ENCODE data around the gene RTP4. TPM values are rescaled to one million over a fixed set of nuclear protein-coding genes. Genes with fewer than 3 reads are reported as not detected.

Gene RTP4
- total RNA-seq, 4 donors from 2014 or later, result 1.1 to 7.4 (median 2.2) TPM

- DNase-seq (ENCODE audit: low spot score) (no peak), ATAC-seq (ENCODE audit: low FRiP score) (no peak)
- TF ChIP-seq, protein P1, sequence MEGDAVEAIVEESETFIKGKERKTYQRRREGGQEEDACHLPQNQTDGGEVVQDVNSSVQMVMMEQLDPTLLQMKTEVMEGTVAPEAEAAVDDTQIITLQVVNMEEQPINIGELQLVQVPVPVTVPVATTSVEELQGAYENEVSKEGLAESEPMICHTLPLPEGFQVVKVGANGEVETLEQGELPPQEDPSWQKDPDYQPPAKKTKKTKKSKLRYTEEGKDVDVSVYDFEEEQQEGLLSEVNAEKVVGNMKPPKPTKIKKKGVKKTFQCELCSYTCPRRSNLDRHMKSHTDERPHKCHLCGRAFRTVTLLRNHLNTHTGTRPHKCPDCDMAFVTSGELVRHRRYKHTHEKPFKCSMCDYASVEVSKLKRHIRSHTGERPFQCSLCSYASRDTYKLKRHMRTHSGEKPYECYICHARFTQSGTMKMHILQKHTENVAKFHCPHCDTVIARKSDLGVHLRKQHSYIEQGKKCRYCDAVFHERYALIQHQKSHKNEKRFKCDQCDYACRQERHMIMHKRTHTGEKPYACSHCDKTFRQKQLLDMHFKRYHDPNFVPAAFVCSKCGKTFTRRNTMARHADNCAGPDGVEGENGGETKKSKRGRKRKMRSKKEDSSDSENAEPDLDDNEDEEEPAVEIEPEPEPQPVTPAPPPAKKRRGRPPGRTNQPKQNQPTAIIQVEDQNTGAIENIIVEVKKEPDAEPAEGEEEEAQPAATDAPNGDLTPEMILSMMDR (IDR thresholded peaks at IDR 0.05), result no peak
These were observed 42.6 kb upstream of the RTP4 start for GRCh38 chr3:187325632-187326031.

DNA sequence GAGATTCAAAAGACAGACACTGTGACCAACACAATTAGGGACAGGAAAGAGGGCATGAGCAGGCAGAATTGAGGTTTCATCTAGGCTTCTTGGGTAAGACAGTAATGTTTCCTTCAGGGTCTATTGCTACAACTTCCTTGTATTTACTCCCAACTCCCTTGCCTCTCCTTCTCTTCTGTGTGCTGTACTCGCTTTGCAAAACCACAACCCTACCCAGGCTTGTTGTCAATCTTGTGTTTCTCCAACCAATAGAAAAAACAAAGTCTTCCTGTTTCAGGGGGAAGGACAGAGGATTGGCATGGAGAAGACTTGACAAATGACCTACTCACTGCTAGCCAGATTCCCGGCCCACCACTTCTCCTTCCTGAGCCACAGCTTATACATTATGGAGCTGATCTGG lies 40.3 kb upstream of the RTP4 start:
- TF ChIP-seq, protein P1 (IDR thresholded peaks at IDR 0.05), result no peak
- ATAC-seq (ENCODE audit: low FRiP score), result no peak
- no peak for DNase-seq (ENCODE audit: low spot score)

GRCh38 chr3:187328691-187329090 lies 39.5 kb upstream of the RTP4 start:
- ATAC-seq (ENCODE audit: low FRiP score) (no peak), DNase-seq (ENCODE audit: low spot score) (no peak)
- TF ChIP-seq, protein P1 (IDR thresholded peaks at IDR 0.05), result no peak

DNA sequence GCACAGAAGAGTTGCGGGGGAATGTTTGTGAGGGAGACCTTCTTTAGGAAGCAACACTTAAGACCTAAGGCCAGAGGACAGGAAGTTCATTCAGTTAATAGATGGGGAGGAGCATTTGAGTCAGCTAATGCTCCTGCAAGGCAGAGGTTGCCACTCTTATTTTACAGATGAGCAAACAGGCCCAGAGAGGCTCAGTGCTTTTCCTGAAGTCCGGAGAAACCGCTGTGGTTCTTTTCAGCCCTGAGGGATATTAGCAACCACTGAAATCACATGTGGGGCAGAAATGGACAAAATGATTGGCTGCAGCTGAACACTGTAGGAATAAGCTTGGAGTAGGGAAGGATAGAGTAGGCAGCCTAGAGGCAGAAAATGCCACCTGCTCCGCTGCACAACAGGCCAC lies 33.3 kb upstream of the RTP4 start:
- TF ChIP-seq, protein P1 (IDR thresholded peaks at IDR 0.05), result no peak
- ATAC-seq (ENCODE audit: low FRiP score), result no peak
- no peak for DNase-seq (ENCODE audit: low spot score)

DNA sequence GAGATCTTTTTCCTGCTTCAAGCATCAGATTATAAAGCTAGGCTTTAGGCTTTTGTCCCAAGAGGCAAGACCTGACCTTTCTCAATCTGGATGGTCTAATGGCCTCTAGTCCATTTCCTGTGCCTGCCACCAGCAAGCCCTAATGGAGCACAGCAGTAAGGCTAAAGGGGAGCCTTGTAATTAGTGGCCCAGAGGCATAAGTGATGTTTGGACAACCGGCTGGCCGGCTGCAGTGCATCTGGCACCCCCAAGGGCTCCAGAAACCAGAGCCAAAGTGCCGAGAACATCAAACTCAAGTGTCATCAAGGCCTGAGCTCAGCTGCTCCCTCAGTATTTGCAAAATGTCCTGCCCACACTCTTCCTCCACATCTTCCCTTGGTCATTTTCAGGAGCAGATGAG lies 31.9 kb upstream of the RTP4 start:
- TF ChIP-seq, protein P1 (IDR thresholded peaks at IDR 0.05), result no peak
- no peak for ATAC-seq (ENCODE audit: low FRiP score)
- no peak for DNase-seq (ENCODE audit: low spot score)

- DNase-seq (ENCODE audit: low spot score) (no peak), ATAC-seq (ENCODE audit: low FRiP score) (no peak)
- TF ChIP-seq, protein P1 (IDR thresholded peaks at IDR 0.05), result no peak
These were observed 27.6 kb upstream of the RTP4 start for GRCh38 chr3:187340578-187340977.

DNA sequence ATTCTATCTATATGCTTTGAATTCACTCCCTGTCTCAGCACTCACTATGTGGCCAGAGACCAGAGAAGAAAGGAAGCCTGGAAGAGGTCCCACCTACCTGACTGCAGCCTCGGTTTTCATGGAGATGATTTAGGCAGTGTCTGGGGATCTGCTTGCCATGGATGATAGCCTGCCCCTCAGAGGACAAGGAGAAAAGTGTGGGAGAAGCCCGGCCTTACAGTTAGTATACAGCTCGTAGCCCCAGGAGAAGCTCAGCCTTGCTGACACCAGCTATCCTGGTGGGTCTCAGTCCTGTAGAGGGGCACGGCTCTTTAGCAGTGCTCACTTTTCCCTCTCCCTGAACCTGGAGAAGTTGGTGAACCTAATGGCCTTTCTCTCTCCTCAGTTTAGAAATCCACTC lies 25.9 kb upstream of the RTP4 start:
- no peak for DNase-seq (ENCODE audit: low spot score)
- TF ChIP-seq, protein P1 (IDR thresholded peaks at IDR 0.05), result no peak
- no peak for ATAC-seq (ENCODE audit: low FRiP score)
